HG02610 (cell line): ENCODE data around the gene TP73.
"Not testable (repeated sequence)": the region's sequence is repeated elsewhere in the genome, so short reads cannot be mapped to it uniquely, and the experiment has no call there.

ENCODE experiments used
- ATAC-seq: cut with Tn5 transposase; IDR thresholded peaks from one replicate; pipeline ENCODE4 v1.9.1; 2021; ENCODE audit warnings: mild to moderate bottlenecking, moderate library complexity; ENCODE audit not compliant: unreplicated experiment

TP73 gene

DNA sequence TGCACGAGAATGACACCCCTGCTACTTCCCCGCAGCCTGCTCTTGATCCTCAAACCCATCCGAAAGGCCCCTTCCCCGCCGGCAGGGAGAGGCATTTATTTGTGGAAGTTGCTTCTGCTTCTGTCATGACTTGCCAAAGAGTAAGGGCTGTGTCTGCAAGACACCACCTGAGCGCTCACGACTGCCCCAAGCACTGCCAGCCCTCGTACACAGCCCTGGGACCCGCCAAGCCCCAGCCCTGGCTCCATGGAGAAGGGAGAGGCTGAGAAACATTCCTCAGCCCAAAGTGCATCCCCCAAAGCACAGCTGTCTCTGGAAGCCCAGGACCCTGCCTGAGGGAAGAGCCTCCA, 33.8 kb upstream of the TP73 start:
- no peak for ATAC-seq

DNA sequence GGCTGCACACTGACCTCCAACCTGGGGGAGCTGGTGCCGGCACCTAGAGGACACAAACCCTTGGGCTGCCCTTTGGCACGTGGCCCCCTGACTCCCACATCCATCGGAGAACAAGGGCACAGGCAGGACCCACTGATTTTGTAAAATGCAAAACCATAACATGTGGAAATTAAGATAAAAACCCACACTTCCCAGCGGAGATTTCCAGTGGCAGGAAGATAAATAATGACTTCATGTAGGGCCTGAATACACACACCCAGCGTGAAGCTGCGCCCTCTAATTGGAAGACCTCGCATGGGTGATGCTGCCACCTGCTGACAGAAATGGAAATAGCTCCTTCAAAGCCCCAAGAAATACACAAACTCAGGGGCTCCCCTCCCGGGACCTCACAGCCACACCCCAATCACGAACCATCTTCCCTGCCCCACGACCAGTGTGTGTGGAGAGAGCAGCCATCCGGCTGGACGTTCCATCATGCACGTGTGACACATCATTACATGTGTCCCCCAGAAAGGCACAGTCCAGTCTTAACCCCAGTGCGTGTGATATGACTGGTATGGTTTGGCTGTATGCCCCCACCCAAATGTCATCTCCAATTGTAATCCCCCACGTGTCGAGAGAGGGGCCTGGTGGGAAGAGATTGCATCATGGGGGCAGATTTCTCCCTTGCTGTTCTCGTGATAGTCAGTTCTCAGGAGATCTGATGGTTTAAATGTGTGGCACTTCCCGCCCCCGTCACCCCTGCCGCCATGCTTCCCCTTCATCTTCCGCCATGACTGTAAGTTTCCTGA, 33.2 kb upstream of the TP73 start:
- ATAC-seq, result no peak

DNA sequence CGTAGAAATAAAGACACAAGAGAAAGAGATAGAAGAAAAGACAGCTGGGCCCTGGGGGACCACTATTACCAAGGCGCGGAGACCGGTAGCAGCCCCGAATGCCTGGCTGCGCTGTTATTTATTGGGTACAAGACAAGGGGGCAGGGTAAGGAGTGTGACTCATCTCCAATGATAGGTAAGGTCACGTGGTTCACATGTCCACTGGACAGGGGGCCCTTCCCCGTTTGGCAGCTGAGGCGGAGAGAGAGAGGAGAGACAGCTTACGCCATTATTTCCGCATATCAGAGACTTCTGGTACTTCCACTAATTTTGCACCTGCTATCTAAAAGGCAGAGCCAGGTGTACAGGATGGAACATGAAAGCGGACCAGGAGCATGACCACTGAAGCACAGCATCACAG, 31.6 kb upstream of the TP73 start:
- no peak for ATAC-seq

DNA sequence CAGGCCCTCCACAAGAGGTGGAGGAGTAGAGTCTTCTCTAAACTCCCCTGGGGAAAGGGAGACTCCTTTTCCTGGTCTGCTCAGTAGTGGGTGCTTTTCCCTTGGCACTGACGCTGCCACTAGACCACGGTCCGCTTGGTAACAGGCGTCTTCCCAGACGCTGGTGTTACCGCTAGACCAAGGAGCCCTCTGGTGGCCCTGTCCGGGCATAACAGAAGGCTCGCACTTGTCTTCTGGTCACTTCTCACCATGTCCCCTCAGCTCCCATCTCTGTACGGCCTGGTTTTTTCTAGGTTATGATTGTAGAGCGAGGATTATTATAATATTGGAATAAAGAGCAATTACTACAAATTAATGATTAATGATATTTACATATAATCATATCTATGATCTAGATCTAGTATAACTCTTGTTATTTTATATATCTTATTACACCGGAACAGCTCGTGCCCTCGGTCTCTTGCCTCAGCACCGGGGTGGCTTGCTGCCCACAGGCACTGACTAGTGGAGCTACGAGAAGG, 31.1 kb upstream of the TP73 start:
- ATAC-seq, result not testable (repeated sequence)

DNA sequence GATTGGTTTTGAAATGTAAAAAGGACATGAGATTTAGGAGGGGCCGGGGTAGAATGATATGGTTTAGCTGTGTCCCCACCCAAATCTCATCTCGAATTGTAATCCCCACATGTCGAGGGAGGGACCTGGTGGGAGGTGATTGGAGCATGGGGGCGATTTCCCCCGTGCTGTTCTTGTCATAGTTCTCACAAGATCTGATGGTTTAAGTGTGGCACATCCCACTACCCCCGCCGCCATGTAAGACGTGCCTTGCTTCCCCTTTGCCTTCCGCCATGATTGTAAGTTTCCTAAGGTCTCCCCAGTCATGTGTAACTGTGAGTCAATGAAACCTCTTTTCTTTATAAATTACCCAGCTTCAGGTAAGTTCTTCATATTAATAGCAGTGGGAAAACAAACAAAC, 30.2 kb upstream of the TP73 start:
- not testable (repeated sequence) for ATAC-seq

DNA sequence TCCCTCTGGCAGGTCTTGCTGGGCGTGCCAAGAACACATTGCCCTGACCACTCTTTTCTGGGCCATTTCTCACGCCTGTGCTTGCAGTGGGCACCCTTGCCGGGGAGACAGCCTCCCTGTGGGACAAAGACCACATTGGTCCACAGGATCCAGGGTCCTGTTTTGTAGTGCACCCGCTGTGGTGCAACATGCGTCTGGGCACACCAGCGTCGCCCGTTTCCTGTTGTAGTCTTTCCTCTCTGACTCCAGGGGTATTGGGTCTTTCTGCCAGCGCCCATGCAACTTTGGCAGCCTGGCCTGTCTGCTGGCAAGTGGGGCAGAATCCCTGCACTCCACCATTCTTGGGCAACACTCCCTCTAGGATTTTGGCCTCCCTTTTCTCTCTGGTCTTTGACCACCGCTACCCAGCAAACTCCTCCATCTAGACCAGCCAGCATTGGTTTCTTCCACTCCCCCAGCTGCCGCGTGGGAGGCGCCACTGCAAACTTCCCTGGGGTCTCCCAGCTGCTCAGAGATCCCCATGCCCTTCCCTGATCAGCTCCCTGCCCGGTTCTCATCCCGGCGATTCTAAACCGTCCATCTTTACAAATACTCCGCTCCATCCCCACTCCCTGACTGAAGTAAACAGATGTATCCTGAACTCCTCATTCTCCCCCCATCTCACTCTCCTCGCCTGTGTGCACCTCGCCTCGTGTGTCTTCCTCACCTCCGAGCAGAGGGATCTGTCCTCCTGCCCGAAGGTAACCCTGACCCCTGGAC, 28.7 kb upstream of the TP73 start:
- ATAC-seq, result no peak

DNA sequence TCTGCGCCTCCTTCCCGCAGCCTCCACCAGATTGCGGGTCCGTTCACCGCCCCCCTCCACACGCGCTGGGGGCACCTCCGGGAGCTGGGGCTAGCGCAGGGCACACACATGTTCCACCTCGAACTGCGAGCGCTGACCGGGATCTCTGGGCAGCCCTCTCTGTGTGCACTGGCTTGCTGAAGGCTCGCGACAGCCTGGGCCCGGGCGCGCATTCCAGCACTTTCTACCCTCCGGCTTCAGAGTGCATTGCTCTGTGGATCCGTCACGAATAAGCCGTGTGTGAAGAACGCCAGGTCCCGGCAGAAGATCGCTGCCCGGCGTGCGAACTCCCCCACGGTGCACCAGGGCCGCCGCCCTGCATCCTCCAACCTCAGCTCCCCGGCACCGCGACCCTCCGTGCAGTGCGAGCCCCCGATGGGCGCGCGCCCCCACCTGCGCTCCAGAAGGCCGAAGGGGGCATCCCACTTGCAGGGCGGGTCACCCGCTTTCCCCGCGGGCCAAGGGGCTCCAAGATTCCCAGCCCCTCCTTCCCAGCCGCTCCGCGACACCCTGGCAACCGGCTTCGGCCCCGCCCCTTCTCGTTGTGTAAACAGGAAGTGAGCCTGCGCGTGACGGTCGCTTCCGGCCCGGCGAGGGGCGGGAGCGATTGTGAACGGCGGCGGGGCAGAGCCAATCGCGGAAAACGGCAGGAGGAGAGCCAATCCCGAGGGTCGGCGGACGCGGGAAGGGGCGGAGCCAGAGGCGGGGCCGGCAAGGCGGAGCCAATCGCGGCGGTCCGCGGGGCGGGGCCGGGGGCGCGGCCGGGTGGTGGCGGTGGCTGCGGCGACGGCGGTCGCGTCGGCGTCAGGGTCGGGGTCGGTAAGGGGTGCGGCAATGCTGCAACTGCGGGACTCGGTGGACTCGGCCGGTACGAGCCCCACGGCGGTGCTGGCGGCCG, 27.8 kb upstream of the TP73 start, which contains the start of gene TPRG1L:
Gene TPRG1L, plus strand, starts transcription at position 816 of the 937 bp plus-strand sequence. Its CDS starts 58 bp downstream, at position 874.
- ATAC-seq, result peak; percentile 89

DNA sequence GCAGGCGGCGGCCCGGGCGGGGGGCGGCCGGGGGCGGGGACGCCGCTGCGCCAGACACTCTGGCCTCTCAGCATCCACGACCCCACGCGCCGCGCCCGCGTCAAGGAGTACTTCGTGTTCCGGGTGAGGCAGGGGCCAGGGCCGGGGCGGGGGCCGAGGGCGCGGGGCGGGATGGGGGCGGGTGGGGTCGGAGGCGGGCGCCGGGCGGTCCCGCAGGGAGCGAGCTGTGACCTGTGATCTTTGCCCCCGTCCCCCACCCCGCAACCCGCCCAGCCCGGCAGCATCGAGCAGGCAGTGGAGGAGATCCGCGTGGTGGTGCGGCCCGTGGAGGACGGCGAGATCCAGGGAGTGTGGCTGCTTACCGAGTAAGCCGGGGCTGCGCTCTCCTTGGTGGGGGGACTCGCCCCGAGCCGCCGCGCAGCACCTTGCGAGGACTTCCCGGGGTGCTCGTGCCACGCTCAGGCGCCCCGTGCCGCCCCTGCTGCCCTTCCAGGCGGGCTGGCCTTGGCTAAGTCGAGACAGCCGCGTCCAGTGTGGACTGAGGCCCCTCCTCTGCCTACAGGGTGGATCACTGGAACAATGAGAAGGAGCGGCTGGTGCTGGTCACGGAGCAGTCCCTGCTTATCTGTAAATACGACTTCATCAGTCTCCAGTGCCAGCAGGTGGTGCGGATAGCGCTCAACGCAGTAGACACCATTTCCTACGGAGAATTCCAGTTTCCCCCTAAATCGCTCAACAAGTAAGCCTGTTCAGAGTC, 27.0 kb upstream of the TP73 start:
- ATAC-seq, result peak; percentile 16

DNA sequence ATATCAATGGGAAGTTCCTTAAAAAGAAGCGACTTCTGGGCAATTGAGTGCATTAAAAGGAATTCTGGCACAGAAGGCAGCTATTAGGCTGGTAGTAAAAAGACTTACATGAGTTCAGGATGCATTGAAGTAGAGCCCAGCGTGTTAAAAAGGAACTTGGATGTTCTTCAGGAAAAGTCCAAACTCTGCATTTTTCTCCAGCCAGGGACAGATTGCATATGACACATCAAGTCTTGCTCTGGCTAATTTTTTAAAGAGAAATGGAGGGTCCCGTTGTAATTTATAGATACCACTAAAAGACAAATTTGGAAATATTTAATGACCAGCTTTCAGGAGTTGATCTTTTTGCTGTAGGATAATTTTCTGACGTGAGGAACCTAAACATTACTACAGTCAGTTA, 26.3 kb upstream of the TP73 start:
- no peak for ATAC-seq

DNA sequence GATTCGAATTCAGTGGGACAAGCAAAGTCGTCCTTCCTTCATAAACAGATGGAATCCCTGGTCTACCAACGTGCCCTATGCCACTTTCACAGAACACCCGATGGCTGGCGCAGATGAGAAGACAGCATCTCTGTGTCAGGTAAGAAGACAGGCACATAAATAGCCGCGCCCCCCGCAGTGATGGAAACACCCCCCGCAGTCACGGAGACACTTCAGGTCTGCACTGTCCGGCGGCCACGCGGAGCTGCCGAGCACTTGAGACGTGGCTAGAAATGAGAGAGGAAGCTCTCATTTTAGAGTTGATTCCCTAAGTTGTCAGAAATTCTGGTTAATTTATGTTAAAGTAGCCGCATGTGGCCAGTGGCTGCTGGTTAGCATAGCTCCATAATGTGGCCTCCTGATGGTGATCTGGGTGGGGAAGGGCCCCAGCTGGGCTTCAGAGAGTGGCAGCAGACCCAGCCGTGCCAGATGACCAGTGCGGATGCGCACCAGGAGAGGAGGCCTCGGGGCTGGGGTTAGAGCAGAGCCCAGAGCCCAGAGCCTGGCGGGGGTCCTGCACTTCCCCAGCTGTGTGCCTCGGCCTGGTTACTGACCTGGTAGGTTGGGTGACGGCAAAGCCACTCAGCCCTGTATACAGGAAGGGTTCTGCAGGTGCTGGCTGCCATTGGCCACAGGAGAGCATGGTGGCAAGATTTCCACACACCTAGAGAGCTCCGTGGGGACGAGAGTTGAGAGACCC, 24.6 kb upstream of the TP73 start:
- no peak for ATAC-seq

DNA sequence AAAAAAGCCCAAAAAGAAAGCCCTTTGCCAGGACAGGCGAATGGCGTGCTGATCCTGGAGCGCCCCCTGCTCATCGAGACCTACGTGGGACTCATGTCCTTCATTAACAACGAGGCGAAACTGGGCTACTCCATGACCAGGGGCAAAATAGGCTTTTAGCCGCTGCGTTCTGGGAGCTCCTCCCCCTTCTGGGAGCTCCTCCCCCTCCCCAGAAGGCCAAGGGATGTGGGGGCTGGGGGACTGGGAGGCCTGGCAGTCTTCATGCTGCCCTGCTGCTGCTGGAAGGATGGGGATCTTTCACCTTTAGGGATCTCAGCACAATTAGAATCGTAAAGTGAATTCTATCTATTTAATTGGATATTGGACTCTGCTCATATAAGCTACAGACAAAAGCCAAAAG, 23.9 kb upstream of the TP73 start:
- no peak for ATAC-seq

DNA sequence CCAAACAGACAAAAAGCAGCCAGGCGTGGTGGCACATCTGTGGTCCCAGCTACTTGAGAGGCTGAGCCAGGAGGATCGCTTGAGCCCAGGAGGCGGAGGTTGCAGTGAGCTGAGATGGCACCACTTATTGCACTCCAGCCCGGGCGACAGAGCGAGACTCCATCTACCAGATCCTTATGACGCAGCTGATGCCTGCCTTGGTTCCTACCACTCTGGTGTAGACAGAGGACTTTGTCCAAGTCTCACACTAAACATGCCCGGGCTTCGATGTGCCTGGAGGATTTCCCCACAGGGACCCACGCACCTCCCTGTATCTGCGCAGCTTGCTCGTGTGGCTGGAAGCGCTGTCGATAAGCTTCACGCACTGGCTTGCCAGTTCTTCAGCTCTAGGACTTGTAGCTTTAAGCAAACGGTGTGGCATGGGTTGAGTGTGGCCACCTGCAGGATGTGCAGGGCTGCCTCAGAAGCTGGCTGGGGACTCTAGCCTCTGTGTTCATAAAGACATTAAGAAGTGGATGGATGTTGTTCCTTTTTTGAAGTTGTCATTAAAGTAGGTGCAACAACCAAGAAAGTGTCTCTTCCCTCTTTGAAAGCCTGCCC, 22.7 kb upstream of the TP73 start:
- ATAC-seq, result no peak

DNA sequence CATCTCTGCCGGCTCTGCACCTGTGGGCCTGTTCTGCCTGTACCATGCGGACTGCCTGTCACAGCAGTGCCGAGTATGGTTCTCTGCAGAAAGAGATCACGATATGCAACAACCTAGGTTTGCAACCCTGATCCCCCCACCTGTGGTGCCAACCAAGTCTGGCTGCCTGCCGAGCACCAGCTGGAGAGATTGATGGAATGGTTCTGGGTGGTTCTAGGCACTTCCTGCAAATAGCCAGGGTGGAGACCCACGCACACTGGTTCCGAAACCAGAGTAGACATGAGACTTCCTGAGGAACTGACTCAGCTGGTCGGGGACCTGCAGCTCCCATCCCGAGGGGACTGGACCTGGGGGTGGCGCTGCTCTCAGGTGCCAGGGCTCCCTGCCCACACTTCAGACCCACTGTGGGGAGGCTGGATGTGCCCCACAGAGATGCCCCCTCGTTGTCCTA, 22.1 kb upstream of the TP73 start:
- no peak for ATAC-seq

DNA sequence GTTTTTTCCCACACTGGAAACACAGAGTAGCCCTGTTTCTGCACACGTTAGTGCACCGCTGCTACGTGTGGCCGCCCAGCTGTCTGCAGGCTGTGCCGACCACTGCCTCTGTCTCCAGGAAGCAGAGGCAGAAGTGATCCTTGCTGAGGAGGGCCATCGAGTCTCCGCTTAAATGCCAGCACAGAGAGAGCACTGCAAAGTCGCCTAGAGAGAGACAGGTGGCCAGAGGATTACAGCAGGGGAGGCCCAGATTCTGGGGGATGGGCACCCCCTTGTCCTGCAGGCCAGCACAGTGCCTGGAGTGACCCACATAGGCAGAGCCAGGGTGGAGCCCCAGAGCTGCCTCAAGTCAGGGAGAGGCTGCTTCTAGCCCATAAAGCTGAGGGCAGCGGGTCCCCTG, 21.4 kb upstream of the TP73 start:
- ATAC-seq, result no peak

DNA sequence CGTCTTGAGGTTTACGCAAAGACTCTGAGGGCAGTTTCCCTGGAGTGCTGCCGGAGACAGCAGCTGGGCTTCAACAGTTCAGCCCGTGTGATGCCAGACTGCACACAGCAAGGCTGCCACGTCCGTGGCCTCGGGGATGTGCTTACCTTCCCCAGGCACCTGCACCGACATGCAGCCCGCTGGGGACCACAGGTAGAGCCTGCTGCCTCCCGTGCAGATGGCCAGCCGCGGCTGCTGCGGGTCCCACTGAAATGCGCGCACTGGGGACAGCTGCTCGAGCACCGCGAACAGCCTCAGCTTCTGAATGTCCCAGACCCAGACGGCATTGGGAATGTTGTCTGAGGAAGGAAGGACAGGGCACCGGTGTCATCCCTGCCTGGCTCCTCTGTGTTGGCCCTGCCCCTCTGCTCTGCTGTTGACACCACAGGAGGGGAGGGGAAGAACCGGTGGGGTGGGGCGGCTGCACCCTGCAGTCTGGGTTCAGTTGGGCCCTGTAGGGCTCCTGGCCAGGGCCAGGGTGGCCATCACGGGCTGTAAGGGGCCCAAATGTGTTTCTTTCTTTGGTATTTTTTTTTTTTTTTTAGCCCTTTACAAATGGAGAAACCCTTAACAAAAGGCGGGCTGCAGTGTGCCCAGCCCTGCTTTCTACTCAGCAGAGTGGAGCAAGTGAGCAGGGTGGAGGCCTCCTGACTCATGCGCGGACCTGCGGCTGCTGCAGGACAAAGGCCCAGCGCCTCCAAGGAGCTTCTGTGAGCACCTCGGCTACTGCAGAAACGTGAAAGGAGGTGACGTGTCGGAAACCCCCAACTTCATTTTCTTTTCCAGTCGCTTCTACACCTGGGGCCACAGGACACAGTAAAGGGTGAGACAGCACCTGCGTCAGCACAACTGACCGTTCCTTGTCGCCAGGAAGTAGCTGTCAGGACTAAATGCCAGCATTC, 20.7 kb upstream of the TP73 start:
- no peak for ATAC-seq

DNA sequence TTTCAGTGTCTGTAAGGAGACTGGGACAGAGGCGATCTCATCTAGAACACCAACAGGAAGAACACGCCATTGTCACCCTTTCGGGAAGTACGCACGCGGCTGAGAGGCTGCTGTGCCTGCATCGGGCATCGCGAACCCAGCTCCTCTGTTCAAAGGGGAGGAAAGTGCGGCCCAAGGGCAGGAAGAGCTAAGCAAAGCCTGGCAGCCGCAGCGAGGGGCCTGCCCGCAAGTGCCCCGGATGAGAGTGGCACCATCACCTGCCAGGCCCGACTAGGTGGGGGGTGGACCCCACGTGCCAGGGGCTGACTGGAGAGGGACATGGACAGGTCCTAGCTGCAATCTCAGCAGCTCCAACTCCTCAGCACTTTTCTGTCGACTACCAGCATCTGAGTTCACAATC, 20.0 kb upstream of the TP73 start:
- no peak for ATAC-seq

DNA sequence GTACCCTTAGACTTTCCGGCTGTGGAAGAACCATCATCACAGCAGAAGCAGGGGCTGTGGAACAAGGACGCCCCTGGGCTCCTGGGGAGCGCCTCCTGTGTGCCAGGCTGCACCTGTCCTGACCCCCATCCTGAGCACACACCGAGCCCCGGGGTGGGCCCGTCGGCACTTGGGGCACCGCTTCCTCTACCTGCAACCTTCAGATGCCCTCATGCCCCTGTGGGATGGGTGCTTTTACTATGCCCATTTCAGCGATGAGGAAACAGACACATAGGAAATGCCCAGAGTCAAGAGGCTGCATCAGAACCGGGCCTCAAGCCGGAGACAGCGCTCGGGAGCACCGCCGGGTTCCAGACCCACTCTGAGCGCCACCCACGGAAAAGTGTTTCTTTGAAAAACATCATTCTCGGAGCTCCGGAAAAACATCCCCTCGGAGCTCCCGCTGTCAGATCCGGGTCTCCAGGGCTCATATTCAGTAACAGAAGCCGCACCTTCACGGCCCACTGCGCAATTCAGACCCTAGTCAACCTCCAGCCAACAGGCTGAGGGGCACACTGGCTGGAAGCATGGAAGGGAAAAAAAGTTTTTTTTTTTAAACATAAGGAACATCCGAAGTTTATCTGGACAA, 19.5 kb upstream of the TP73 start:
- ATAC-seq, result no peak
